Erythroblast (primary cell): ENCODE measurements around the gene HLX.

Source experiments
- DNase-seq, 2 experiments: peaks; one replicate each; lab custom pipeline; 2025; lab: John Stamatoyannopoulos, UW
- GATA1 ChIP-seq: IDR thresholded peaks from 2 replicates; pipeline ENCODE4 v1.6.1; 2011; ENCODE audit warnings: low read depth, mild to moderate bottlenecking, control low read depth, low read length, moderate library complexity
- POLR2A ChIP-seq: IDR thresholded peaks from 2 replicates; pipeline ENCODE4 v1.6.1; 2011; ENCODE audit warnings: mild to moderate bottlenecking, low read length

HLX gene, protein sequence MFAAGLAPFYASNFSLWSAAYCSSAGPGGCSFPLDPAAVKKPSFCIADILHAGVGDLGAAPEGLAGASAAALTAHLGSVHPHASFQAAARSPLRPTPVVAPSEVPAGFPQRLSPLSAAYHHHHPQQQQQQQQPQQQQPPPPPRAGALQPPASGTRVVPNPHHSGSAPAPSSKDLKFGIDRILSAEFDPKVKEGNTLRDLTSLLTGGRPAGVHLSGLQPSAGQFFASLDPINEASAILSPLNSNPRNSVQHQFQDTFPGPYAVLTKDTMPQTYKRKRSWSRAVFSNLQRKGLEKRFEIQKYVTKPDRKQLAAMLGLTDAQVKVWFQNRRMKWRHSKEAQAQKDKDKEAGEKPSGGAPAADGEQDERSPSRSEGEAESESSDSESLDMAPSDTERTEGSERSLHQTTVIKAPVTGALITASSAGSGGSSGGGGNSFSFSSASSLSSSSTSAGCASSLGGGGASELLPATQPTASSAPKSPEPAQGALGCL

DNA sequence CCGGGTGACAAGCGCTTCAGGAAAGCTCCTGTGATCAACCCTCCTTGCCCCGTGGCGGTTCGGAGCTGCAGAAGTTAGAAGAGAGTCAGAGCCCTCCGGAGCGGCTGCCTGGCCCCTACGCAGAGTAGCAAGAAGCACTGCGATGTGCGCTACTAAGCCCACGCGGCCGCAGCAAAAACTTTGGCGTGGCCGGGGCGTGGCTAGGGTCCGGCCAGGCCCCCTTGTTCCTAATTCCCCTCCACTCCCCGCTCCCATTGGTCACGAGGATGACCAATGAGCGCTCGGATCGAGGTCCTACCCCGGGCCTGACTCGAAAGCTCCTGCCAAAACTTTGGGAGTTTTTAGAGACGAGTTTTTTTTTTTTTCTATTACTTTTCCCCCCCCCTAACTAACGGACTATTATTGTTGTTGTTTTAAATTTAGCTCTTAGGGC, at the start of gene HLX:
TSS of gene HLX (plus strand) at position 368 of the 433 bp plus-strand sequence. CDS start 415 bp downstream, outside the sequence.
- DNase-seq: peak; percentile 87 to 89
- TF ChIP-seq POLR2A (no peak), GATA1 (no peak)

DNA sequence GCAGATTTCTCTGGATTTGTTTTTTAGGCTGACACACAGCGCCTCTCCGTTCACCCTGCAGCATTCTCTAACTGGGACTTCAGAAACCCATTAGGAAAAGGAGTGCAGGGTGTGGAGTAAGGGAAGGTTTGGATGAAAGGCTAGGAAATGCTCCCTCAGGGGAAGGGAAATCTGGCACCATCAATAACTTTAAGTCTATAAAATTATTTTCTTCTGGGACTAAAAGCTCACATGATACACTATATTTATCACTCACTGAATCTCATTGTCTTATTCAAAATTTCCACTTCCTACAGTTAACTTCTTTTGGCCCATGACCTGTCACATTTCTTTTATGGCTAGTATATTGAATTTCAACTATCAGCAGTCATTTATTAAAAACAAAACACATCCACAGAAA, 45.8 kb upstream of the HLX start:
- no peak for DNase-seq
- TF ChIP-seq GATA1: no peak
- no peak for TF ChIP-seq POLR2A

DNA sequence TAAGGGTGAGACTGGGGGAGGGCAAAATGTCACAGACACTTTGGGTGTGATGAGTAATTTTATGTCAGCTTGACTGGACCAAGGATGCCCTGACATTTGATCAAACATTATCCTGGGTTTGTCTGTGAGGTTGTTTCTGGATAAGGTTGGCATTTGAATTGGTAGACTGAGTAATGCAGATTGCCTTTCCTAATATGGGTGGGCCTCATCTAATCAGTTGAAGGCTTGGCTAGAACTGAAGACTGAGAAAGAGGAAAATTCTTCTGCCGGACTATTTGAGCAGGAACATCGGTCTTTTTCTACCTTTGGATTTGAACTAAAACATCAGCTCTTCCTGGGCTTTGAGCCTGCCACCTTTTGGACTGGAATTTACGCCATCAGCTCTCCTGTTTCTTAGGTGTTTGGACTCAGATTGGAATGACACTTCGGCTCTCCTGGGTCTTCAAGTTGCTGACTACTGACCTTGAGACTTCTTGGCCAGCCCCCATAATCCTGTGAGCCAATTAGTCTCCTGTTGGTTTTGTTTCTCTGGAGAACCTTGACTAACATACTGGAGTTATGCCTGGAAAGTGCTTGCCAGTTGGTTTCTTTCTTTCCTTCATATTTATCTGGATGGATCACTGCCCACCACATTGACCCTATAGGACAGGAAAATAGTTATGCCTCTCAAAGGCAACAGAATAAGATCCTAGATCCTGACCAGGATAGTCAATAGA, 44.9 kb upstream of the HLX start:
- TF ChIP-seq GATA1: no peak
- no peak for DNase-seq

DNA sequence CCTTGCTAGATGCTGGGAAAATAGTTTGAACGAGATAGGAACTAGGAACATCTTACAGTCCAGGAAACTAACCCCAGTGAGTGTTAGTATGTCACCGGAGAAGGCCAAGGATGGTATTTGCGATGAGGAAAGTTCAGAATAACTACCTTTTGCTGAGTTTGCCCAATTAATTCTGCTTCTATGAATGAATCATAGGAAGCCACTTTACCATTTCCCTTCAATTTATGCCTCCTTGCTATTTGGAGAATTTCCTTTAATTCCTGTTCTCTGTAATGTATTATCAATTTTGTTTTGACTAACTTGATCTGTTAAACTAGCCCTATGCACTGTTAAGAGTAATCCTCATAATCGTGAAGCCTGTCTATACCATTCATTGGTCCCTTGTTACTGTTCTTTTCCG, 40.7 kb upstream of the HLX start:
- TF ChIP-seq POLR2A: no peak
- TF ChIP-seq GATA1: no peak
- no peak for DNase-seq

DNA sequence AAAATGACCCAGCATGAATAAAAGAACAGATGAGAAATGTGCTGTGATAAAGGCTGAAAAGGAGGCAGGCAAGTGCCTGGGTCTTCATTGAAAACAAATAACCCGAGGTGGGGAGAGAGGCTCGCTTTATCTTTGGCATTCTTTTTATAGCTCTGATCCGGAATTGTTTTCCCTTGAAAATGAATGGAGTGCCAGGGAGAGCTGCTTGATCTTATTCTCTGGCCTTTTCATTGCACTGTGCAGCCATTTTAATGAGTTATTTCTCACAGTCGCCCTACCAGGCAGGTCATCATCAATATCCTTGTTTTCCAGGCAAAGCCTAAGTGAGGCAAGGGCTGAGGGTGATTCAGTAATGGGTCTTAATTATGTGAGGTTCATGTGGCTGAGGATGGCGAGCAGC, 39.8 kb upstream of the HLX start:
- TF ChIP-seq GATA1 (no peak), POLR2A (no peak)

DNA sequence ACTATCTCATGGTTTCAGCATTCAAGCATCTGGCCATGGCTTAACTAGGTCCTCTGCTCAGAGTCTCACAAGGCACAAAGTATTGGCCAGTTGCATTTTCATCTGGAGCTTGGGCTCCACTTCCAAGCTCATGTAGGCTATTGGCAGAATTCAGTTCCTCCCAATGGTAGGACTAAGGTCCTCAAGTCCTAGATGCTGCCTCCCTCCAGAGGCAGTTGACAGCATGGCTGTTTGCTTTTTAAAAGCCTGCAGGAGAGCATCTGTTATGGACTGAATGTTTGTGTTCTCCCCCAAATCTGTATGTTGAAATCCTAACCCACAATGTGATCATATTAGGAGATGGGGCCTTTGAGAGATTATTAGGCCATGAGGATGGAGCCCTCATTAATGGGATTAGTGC, 38.0 kb upstream of the HLX start:
- DNase-seq: no peak

More for the DNA sequence above, 39.8 kb upstream of the HLX start:
- no peak for DNase-seq

DNA sequence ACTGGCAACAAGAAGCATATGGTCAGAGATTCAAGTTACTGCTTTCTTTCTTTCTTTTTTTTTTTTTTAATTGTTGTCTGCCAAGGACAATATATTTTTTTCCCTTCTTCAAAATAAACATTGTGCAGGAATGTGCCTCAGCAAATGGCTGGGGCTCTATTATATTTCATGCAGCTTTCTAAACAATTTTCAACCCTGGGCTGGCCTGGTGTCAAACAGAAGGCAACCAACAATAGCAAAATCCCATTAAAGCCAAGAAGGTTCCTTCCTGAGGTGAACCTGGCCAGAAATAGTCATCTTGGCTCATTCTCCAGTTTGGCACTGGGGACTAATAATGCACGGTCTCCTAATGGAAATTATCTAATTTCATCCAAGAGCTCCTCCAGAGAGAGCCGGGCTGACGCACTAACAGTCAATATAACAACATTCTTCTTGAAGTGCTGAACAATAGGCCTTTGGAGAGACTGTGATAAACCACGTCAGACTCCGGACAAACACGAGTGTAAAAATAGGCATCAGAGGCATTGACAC, 35.7 kb upstream of the HLX start:
- no peak for DNase-seq
- no peak for TF ChIP-seq GATA1
- no peak for TF ChIP-seq POLR2A

More for the DNA sequence above, 38.0 kb upstream of the HLX start:
- TF ChIP-seq POLR2A (no peak), GATA1 (no peak)

DNA sequence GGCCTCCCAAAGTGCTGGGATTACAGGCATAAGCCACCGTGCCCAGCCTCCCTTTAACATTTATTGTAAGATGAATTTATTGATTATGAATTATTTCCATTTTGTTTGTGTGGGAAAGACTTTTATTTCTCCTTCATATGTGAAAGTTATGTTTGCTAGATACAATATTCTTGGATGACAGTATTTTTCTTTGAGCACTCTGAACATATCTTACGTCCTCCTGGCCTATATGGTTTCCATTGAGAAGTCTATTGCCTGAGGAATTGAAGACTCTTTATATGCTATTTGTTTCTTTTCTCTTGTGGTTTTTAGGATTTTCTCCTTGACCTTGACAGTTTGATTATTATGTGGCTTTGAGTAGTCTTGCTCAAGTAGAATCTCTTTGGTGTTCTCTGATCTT, 26.8 kb upstream of the HLX start:
- no peak for DNase-seq
- TF ChIP-seq GATA1 (no peak), POLR2A (no peak)

DNA sequence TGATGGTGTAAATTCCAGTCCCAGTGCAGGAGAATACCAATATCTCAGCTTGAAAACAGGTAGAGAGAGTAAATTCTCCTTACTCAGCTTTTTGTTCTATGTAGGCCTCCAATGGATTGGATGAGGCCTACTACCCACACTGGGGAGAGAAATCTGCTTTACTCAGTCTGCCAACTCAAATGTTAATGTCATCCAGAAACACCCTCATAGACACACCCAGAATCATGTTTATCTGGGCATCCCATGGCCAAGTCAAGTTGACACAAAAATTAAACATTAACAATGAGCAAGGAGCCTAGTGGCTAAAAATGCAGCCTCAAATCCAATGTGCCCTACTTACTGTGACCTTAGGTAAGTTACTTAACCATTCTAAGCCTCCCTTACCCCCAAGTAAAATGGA, 6.9 kb upstream of the HLX start:
- TF ChIP-seq GATA1: no peak
- TF ChIP-seq POLR2A: no peak
- DNase-seq: no peak

DNA sequence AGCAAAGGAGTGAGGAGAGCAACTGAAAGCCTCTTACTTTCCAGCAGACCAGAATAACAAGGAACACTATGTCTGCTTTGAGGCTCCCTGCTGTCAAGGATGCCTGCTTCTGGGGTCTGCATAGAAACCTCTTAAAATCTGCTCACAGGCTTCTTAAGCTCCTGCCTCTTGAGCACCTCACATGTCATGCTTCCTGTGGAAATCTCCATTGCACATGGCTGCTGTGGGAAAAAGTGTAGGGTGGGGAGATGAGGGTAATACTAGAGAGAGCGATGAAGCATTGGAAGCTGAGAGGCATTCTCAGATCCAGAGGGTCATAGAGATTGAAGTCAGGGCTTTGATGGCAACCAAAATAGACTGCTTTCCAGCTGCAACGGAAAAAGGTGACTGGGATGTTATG, 6.2 kb upstream of the HLX start:
- TF ChIP-seq POLR2A (no peak), GATA1 (no peak)
- DNase-seq: no peak

DNA sequence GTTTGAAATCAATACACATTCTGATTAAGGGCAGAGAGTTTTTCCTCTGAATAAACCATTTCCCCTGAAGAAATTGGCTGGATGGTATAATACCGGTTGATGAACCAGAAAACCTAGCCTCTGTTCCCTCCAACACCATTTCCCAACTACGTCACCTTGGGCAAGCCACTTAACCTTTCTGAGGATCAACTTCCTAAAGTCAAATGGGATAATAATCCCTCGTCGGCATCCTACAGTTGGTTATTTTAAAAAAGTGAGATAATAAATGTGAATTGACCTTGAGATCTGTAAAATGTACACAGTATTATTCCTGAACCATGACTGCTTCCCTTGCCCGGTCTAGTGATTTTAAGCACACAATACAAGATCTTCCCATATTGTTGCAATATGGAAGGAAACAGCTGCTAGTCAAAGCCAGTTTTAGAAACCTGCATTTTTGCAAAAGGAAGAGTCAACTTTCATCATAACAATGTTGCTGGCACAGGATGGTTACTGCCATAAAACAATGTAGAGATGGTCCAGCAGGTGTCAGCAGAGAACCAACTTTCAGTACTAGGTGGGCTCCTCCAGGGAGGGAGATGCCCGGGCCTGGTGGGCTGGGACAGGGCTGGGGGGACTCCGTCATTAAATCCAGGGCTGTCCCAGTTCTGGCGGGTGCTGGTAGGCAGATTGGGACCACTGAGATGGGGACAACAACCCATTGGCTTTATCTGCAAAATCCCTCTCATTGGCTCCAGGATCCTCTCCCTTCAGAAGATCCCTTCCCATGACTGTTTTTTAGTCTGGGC, 5.2 kb upstream of the HLX start:
- peak; percentile 40 to 66 for DNase-seq
- TF ChIP-seq GATA1: no peak
- TF ChIP-seq POLR2A: no peak

DNA sequence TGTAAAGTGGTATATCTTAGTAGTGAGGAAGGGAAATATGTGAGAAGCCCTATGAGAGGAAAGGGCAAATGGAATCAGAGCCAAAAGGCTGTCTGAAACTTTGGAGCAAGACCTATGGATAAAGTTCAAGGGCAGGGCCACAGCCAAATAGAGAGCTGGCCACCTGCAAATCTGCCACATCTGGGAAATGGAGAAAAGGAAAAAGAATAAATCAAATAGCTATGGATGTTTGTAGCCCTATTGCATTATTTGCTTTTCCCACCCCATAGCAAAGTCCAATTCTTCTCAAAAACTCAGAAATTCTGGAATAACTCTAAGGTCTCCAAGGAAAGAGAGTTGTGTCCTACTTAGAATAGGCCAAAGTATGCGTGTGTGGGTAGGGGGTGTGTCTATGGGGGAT, 4.0 kb upstream of the HLX start:
- no peak for DNase-seq

More for the DNA sequence above, 4.0 kb upstream of the HLX start:
- TF ChIP-seq GATA1 (no peak), POLR2A (no peak)
